Neural crest cell (in vitro differentiated cells): ENCODE results near the gene PCSK4. TPM values are rescaled to one million over a fixed set of nuclear protein-coding genes. Genes with fewer than 3 reads are reported as not detected.

Experiments used
- DNase-seq: peaks from one replicate; pipeline ENCODE4 v3.0.0; 2021; ENCODE audit warnings: low read depth, mixed read lengths, low spot score
- H3K27ac Mint-ChIP-seq: one replicate; pipeline ENCODE4 v1.8.0; 2021; ENCODE audit warnings: mild to moderate bottlenecking, mixed read lengths; ENCODE audit not compliant: unreplicated experiment
- H3K27me3 Mint-ChIP-seq: 2 replicates; pipeline ENCODE4 v1.8.0; 2021; ENCODE audit warnings: low read depth, mild to moderate bottlenecking, mixed read lengths
- H3K36me3 Mint-ChIP-seq: 2 replicates; pipeline ENCODE4 v1.8.0; 2021; ENCODE audit warnings: low read depth, mild to moderate bottlenecking, mixed read lengths
- H3K4me1 Mint-ChIP-seq: 2 replicates; pipeline ENCODE4 v1.8.0; 2021; ENCODE audit warnings: mixed read lengths
- H3K4me3 Mint-ChIP-seq: one replicate; pipeline ENCODE4 v1.8.0; 2021; ENCODE audit warnings: mild to moderate bottlenecking, mixed read lengths
- H3K9me3 Mint-ChIP-seq: 2 replicates; pipeline ENCODE4 v1.8.0; 2021; ENCODE audit warnings: mixed read lengths
- CTCF ChIP-seq: fragments of 200-600 bp; sonication (generic); conservative IDR thresholded peaks from 2 replicates; pipeline ENCODE4 v1.5.0; 2021; ENCODE audit warnings: antibody characterized with exemption, mild to moderate bottlenecking
- total RNA-seq: library from RNA; stranded (reverse); gene quantifications from 2 replicates; pipeline ENCODE4 v1.2.1, GENCODE V29; 2021

Gene PCSK4
- total RNA-seq, 1 donor from 2014 or later: 11.7 TPM

DNA sequence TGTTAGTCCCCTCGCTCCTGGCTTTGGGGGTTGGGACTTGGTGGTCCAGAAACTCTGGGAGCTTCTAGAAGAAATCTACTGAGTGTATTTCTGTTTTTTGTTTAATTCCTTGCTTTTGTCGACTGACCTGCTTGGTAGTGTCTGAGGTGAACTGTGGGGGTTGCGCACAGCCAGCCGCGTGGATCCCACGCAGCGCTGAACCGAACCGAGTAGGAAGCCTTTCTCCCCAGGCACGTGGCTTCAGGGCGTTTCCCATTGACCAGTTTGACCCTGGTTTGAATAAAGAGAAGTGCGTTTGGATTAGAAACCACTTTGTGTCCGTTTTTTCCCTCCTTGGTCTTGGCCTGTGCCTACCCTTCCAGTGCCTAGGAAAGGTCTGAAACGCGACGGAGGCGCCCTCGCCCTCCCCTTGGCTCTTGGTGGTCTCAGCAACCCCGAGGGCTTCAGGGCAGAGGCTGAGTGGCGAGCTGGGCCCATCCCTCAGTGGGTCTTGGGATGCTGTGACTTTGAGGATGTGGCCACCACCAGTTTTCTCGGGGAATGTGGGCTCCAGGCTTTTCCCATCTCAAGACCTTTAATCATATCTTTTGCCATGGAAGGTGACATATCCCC is 54.7 kb downstream of the PCSK4 start:
- Mint-ChIP-seq H3K9me3 (no peaks in the 10 kb centered on the region), H3K4me3 (peak overlapping the region; percentile 58), H3K27ac (peak overlapping the region; percentile 94), H3K27me3 (peaks cover 5% of the 10 kb centered on the region), H3K4me1 (peaks cover 14% of the 10 kb centered on the region), H3K36me3 (peaks cover 15% of the 10 kb centered on the region)
- no peak for DNase-seq
- TF ChIP-seq CTCF: no peak

- DNase-seq: no peak
- H3K27me3 Mint-ChIP-seq: peaks cover 5% of the 10 kb centered on the region
- no peak overlapping the region for H3K27ac Mint-ChIP-seq
- no peak for TF ChIP-seq CTCF
- no peak overlapping the region for H3K4me3 Mint-ChIP-seq
- H3K4me1 Mint-ChIP-seq: peaks cover 12% of the 10 kb centered on the region
- no peaks in the 10 kb centered on the region for H3K9me3 Mint-ChIP-seq
- H3K36me3 Mint-ChIP-seq: peaks cover 11% of the 10 kb centered on the region
Measured at GRCh38 chr19:1434577-1435060, 55.5 kb downstream of the PCSK4 start.

GRCh38 chr19:1434040-1434366 is 56.1 kb downstream of the PCSK4 start:
- H3K36me3 Mint-ChIP-seq: peaks cover 8% of the 10 kb centered on the region
- peaks cover 5% of the 10 kb centered on the region for H3K27me3 Mint-ChIP-seq
- DNase-seq: no peak
- H3K4me1 Mint-ChIP-seq: peaks cover 9% of the 10 kb centered on the region
- H3K4me3 Mint-ChIP-seq: no peak overlapping the region
- H3K9me3 Mint-ChIP-seq: no peaks in the 10 kb centered on the region
- no peak overlapping the region for H3K27ac Mint-ChIP-seq
- no peak for TF ChIP-seq CTCF

GRCh38 chr19:1433119-1434039 is 56.8 kb downstream of the PCSK4 start:
- Mint-ChIP-seq H3K4me1 (peaks cover 9% of the 10 kb centered on the region), H3K4me3 (no peak overlapping the region), H3K27ac (no peak overlapping the region), H3K27me3 (peaks cover 5% of the 10 kb centered on the region), H3K9me3 (no peaks in the 10 kb centered on the region), H3K36me3 (peaks cover 8% of the 10 kb centered on the region)
- no peak for TF ChIP-seq CTCF
- DNase-seq: no peak

- Mint-ChIP-seq H3K27me3 (no peaks in the 10 kb centered on the region), H3K27ac (no peak overlapping the region), H3K4me3 (no peak overlapping the region), H3K4me1 (peaks cover 4% of the 10 kb centered on the region), H3K9me3 (no peaks in the 10 kb centered on the region), H3K36me3 (peaks cover 3% of the 10 kb centered on the region)
- no peak for DNase-seq
- TF ChIP-seq CTCF: no peak
Measured at GRCh38 chr19:1432507-1432887, 57.7 kb downstream of the PCSK4 start.
